Activated CD4-positive, alpha-beta T cell treated with anti-CD3 and anti-CD28 coated beads, Interleukin-10, Interleukin-2, amounts not matched to agents 100 ng/mL and 50 ng/mL, durations not matched to agents 16 hours and 8 hours (primary cell): ENCODE results near the gene FAM72B.
"Not testable (repeated sequence)": the region's sequence is repeated elsewhere in the genome, so short reads cannot be mapped to it uniquely, and the experiment has no call there.

ENCODE experiments used
- DNase-seq: peaks from one replicate; pipeline ENCODE4 v3.0.0-alpha.2; 2020

FAM72B gene

GRCh38 chr1:121199763-121200162 lies 15.6 kb upstream of the FAM72B start:
- not testable (repeated sequence) for DNase-seq

- not testable (repeated sequence) for DNase-seq
Observed at GRCh38 chr1:121197095-121197882, 13.1 kb upstream of the FAM72B start.

GRCh38 chr1:121192512-121192911 lies 8.4 kb upstream of the FAM72B start:
- DNase-seq: not testable (repeated sequence)

GRCh38 chr1:121187914-121188313 lies 3.8 kb upstream of the FAM72B start:
- DNase-seq: not testable (repeated sequence)

- not testable (repeated sequence) for DNase-seq
Observed at GRCh38 chr1:121186191-121186590, 2.1 kb upstream of the FAM72B start.

GRCh38 chr1:121185140-121185708 lies 1.1 kb upstream of the FAM72B start:
- DNase-seq: not testable (repeated sequence)

- not testable (repeated sequence) for DNase-seq
Observed at GRCh38 chr1:121183867-121184266, 273 bp downstream of the FAM72B start.

GRCh38 chr1:121178197-121178596 lies 5.9 kb downstream of the FAM72B start:
- not testable (repeated sequence) for DNase-seq

- not testable (repeated sequence) for DNase-seq
Observed at GRCh38 chr1:121176649-121177048, 7.5 kb downstream of the FAM72B start.

- DNase-seq: not testable (repeated sequence)
Observed at GRCh38 chr1:121168152-121168668, 15.9 kb downstream of the FAM72B start.

- not testable (repeated sequence) for DNase-seq
Observed at GRCh38 chr1:121167225-121167738, 16.9 kb downstream of the FAM72B start.

- DNase-seq: not testable (repeated sequence)
Observed at GRCh38 chr1:121165296-121165695, 18.8 kb downstream of the FAM72B start.

GRCh38 chr1:121163850-121164757 lies 20.0 kb downstream of the FAM72B start:
- DNase-seq: not testable (repeated sequence)

GRCh38 chr1:121161199-121161901 lies 22.8 kb downstream of the FAM72B start:
- not testable (repeated sequence) for DNase-seq

- DNase-seq: not testable (repeated sequence)
Observed at GRCh38 chr1:121160118-121160517, 24.0 kb downstream of the FAM72B start.

GRCh38 chr1:121157609-121158008 lies 26.5 kb downstream of the FAM72B start:
- DNase-seq: not testable (repeated sequence)

GRCh38 chr1:121156958-121157603 lies 27.1 kb downstream of the FAM72B start:
- DNase-seq: not testable (repeated sequence)

GRCh38 chr1:121155671-121156358 lies 28.3 kb downstream of the FAM72B start:
- DNase-seq: not testable (repeated sequence)

GRCh38 chr1:121154811-121155210 lies 29.3 kb downstream of the FAM72B start:
- not testable (repeated sequence) for DNase-seq

GRCh38 chr1:121152788-121153187 lies 31.4 kb downstream of the FAM72B start:
- not testable (repeated sequence) for DNase-seq

- not testable (repeated sequence) for DNase-seq
Observed at GRCh38 chr1:121151294-121151693, 32.8 kb downstream of the FAM72B start.
